HepG2 (cell line): Measurements from ENCODE around the gene MAGI1. TPM values are rescaled to one million over a fixed set of nuclear protein-coding genes. Genes with fewer than 3 reads are reported as not detected.

Source experiments
- ATAC-seq: fragments of 200-7000 bp; cut with Tn5 transposase; 3 replicates; pipeline ENCODE4 v1.9.1; 2020; ENCODE audit warnings: mild to moderate bottlenecking, moderate library complexity
- BruUV-seq: library from RNA; stranded (reverse); fragments of 400-500 nt; replicated peaks from 2 replicates; lab custom pipeline; 2021; lab: Mats Ljungman, UMichigan
- CTCF ChIA-PET: fragments of 300-600 bp; formaldehyde crosslinking; extraction: SDS; loops from one replicate; lab custom pipeline; 2021; ENCODE audit warnings: low total read pairs, inconsistent platforms, low intra/inter-chr PET ratio; lab: Yijun Ruan, JAX
- POLR2A ChIA-PET: fragments of 350-600 bp; sonication (Branson Sonifier 250); formaldehyde crosslinking; loops from one replicate; lab custom pipeline; 2020; ENCODE audit warnings: antibody characterized with exemption, inconsistent platforms; lab: Yijun Ruan, JAX
- DNase-seq: peaks from one replicate; pipeline ENCODE4 v3.0.0-alpha.2; 2015; ENCODE audit warnings: low spot score
- FAIRE-seq: peaks from 3 replicates; lab custom pipeline; 2011; peaks lifted over from hg19 to GRCh38; lab: Jason Lieb, UNC
- H2AFZ ChIP-seq: one replicate; pipeline ENCODE4 v1.6.1; 2011; ENCODE audit warnings: low read length, inconsistent platforms
- H3K27ac ChIP-seq: fragments of 300-600 bp; 3 replicates; pipeline ENCODE4 v1.8.0; 2011; ENCODE audit warnings: mixed run types, mild to moderate bottlenecking, mixed read lengths, low read length, inconsistent platforms; ENCODE audit not compliant: insufficient read depth; ENCODE audit errors: extremely low read length
- H3K27me3 ChIP-seq, 2 experiments: fragments of 200-600 bp in 1 of 2; 2 replicates in 1 of 2; 3 replicates in 1 of 2; pipeline versions ENCODE4 v1.6.0 to v1.8.0; 2011; ENCODE audit warnings: low read length in 2 of 2, mild to moderate bottlenecking in 2 of 2, moderate library complexity in 2 of 2, inconsistent platforms in 1 of 2; ENCODE audit not compliant: insufficient read depth in 2 of 2, control insufficient read depth in 1 of 2
- H3K36me3 ChIP-seq, 2 experiments: fragments of 200-600 bp in 1 of 2; replicated peaks in 1 of 2; 2 replicates in 1 of 2; 3 replicates in 1 of 2; pipeline versions ENCODE4 v1.5.1 to v1.8.0; 2011; ENCODE audit warnings: low read length in 2 of 2, inconsistent platforms in 1 of 2; ENCODE audit not compliant: insufficient read depth in 2 of 2, control insufficient read depth in 1 of 2
- H3K4me1 ChIP-seq: 2 replicates; pipeline ENCODE4 v1.5.1; 2012; ENCODE audit warnings: low read length, inconsistent platforms; ENCODE audit not compliant: insufficient read depth
- H3K4me2 ChIP-seq: 2 replicates; pipeline ENCODE4 v1.6.0; 2011; ENCODE audit warnings: low read depth, low read length, inconsistent platforms
- H3K4me3 ChIP-seq, 3 experiments: fragments of 200-600 bp in 1 of 3; sonication (generic), shearing (Covaris generic) in 1 of 3; replicated peaks in 1 of 3; 2 replicates each; pipeline ENCODE4 v1.5.1; 2011 to 2016; ENCODE audit warnings: low read length in 3 of 3, inconsistent platforms in 2 of 3, low read depth in 2 of 3, mild to moderate bottlenecking in 2 of 3, control low read depth in 1 of 3, mixed read lengths in 1 of 3; ENCODE audit not compliant: insufficient read depth in 1 of 3
- H3K79me2 ChIP-seq: one replicate; pipeline ENCODE4 v1.6.1; 2011; ENCODE audit warnings: low read length, inconsistent platforms; ENCODE audit not compliant: insufficient read depth
- H3K9ac ChIP-seq: 2 replicates; pipeline ENCODE4 v1.6.0; 2011; ENCODE audit warnings: mild to moderate bottlenecking, low read depth, low read length, inconsistent platforms; ENCODE audit not compliant: insufficient read depth
- H3K9me3 ChIP-seq: 2 replicates; pipeline ENCODE4 v1.5.1; 2012; ENCODE audit warnings: mild to moderate bottlenecking, low read length
- H4K20me1 ChIP-seq: 2 replicates; pipeline ENCODE4 v1.6.0; 2011; ENCODE audit warnings: inconsistent platforms, mild to moderate bottlenecking, low read length, moderate library complexity; ENCODE audit not compliant: insufficient read depth
- DNMT3B ChIP-seq: conservative IDR thresholded peaks from 2 replicates; pipeline ENCODE4 v1.6.1; 2016; ENCODE audit warnings: missing biosample characterization, control low read depth
- ETV5 ChIP-seq: IDR thresholded peaks from 2 replicates; pipeline ENCODE4 v1.6.1; 2018; ENCODE audit warnings: missing biosample characterization, missing genetic modification reagents, inconsistent platforms, borderline replicate concordance
- FIP1L1 ChIP-seq: fragments of 200-400 bp; formaldehyde crosslinking; IDR thresholded peaks from 2 replicates; pipeline ENCODE4 v1.6.1; 2018; ENCODE audit warnings: low read depth, mild to moderate bottlenecking, low read length, moderate library complexity, borderline replicate concordance; ENCODE audit not compliant: insufficient read depth
- HOXA5 ChIP-seq: sonication (generic); formaldehyde crosslinking; IDR thresholded peaks from 2 replicates; pipeline ENCODE4 v1.4.0; 2020; ENCODE audit warnings: missing genetic modification reagents
- MXI1 ChIP-seq: IDR thresholded peaks from 3 replicates; pipeline ENCODE4 v1.6.1; 2012; ENCODE audit warnings: low read depth, low read length, inconsistent platforms, borderline replicate concordance
- NFIC ChIP-seq: IDR thresholded peaks from 2 replicates; pipeline ENCODE4 v1.6.1; 2012; ENCODE audit warnings: mild to moderate bottlenecking, low read length, inconsistent platforms
- RARG ChIP-seq: sonication (generic); formaldehyde crosslinking; IDR thresholded peaks from 2 replicates; pipeline ENCODE4 v1.4.0; 2020; ENCODE audit warnings: low read depth, mild to moderate bottlenecking, missing genetic modification reagents
- RFXANK ChIP-seq: IDR thresholded peaks from 2 replicates; pipeline ENCODE4 v1.6.1; 2016
- SATB2 ChIP-seq: sonication (generic); formaldehyde crosslinking; IDR thresholded peaks from 2 replicates; pipeline ENCODE4 v1.5.0; 2020; ENCODE audit warnings: missing genetic modification reagents
- SMAD3 ChIP-seq: sonication (generic); formaldehyde crosslinking; IDR thresholded peaks from 2 replicates; pipeline ENCODE4 v1.4.0; 2020; ENCODE audit warnings: missing genetic modification reagents
- U2AF2 ChIP-seq: fragments of 200-400 bp; formaldehyde crosslinking; IDR thresholded peaks from 2 replicates; pipeline ENCODE4 v1.6.1; 2017; ENCODE audit warnings: low read depth, mild to moderate bottlenecking, low read length
- ZNF143 ChIP-seq: sonication (generic); formaldehyde crosslinking; IDR thresholded peaks from 2 replicates; pipeline ENCODE4 v1.4.0; 2020; ENCODE audit warnings: missing genetic modification reagents
- ZNF160 ChIP-seq: sonication (generic); formaldehyde crosslinking; IDR thresholded peaks from 2 replicates; pipeline ENCODE4 v1.8.0; 2022; ENCODE audit warnings: mild to moderate bottlenecking, inconsistent platforms, missing genetic modification reagents
- ZNF20 ChIP-seq: sonication (generic); formaldehyde crosslinking; IDR thresholded peaks from 2 replicates; pipeline ENCODE4 v1.4.0; 2020; ENCODE audit warnings: mild to moderate bottlenecking, moderate library complexity, missing genetic modification reagents
- ZNF256 ChIP-seq: sonication (generic); formaldehyde crosslinking; conservative IDR thresholded peaks from 2 replicates; pipeline ENCODE4 v1.4.0; 2020; ENCODE audit warnings: missing genetic modification reagents
- ZNF557 ChIP-seq: sonication (generic); formaldehyde crosslinking; IDR thresholded peaks from 2 replicates; pipeline ENCODE4 v1.4.0; 2020; ENCODE audit warnings: missing genetic modification reagents
- ZNF567 ChIP-seq: sonication (generic); formaldehyde crosslinking; IDR thresholded peaks from 2 replicates; pipeline ENCODE4 v1.8.1; 2023; ENCODE audit warnings: mild to moderate bottlenecking, missing genetic modification reagents, borderline replicate concordance
- ZNF644 ChIP-seq: IDR thresholded peaks from 2 replicates; pipeline ENCODE4 v1.6.1; 2016; ENCODE audit warnings: low read depth
- ZNF746 ChIP-seq: sonication (generic); formaldehyde crosslinking; IDR thresholded peaks from 2 replicates; pipeline ENCODE4 v1.8.0; 2022; ENCODE audit warnings: mild to moderate bottlenecking, missing genetic modification reagents
- ZNF747 ChIP-seq: sonication (generic); formaldehyde crosslinking; IDR thresholded peaks from 2 replicates; pipeline ENCODE4 v1.8.1; 2023; ENCODE audit warnings: missing genetic modification reagents, mild to moderate bottlenecking, borderline replicate concordance
- ZNF83 ChIP-seq: sonication (generic); formaldehyde crosslinking; IDR thresholded peaks from 2 replicates; pipeline ENCODE4 v1.4.0; 2020; ENCODE audit warnings: missing genetic modification reagents, mild to moderate bottlenecking, borderline replicate concordance
- ZSCAN30 ChIP-seq: sonication (generic); formaldehyde crosslinking; IDR thresholded peaks from 2 replicates; pipeline ENCODE4 v1.5.0; 2020; ENCODE audit warnings: mild to moderate bottlenecking, missing genetic modification reagents
- WGBS: methylation state at CpG from one replicate; pipeline ENCODE4 v1.1.6; 2017; ENCODE audit warnings: low lambda C conversion rate; 5-methylcytosine and 5-hydroxymethylcytosine counted together
- in situ Hi-C: cut with HindIII; loops from 2 replicates; pipeline ENCODE4 v1.10.0; 2017; ENCODE audit warnings: low pct_unique_long_range_greater_than_20kb; ENCODE audit not compliant: extremely low pct_ligation_motif_present
- intact Hi-C: fragments of 100-400 bp; cut with micrococcal nuclease; formaldehyde crosslinking; loops from one replicate; pipeline ENCODE4 v1.10.0; 2022; ENCODE audit not compliant: unreplicated experiment
- polyA plus RNA-seq, 8 experiments: library from polyadenylated mRNA; depleted of rRNA in 3 of 8; stranded (reverse) in 7 of 8; unstranded in 1 of 8; fragments of >200 nt; fragmentation: Illumina TruSeq in 4 of 8; extraction: Trizol in 4 of 8; gene quantifications; 2 replicates each; pipeline versions ENCODE4 v1.2.1 to v1.2.3, GENCODE V29; 2011 to 2016; ENCODE audit warnings: low read depth in 4 of 8, missing spikeins in 1 of 8, mixed read lengths in 1 of 8; ENCODE audit not compliant: insufficient read depth in 1 of 8
- total RNA-seq, 5 experiments: library from RNA; depleted of rRNA; stranded (reverse); fragments of >200 nt; fragmentation: Illumina TruSeq; extraction: Trizol; gene quantifications; 2 replicates each; pipeline ENCODE4 v1.2.3, GENCODE V29; 2016; ENCODE audit warnings: low read depth in 1 of 5
- TF ChIP-seq, protein P1 (sequence below): IDR thresholded peaks from 2 replicates; pipeline ENCODE4 v1.6.1; 2016; ENCODE audit warnings: low read depth, borderline replicate concordance

Gene MAGI1
- total and polyA plus RNA-seq, 2 of the 13 experiments (the other 11 are each of a cell fraction or from before 2014, with no cell fraction given) = 22.2 to 26.0 TPM

DNA sequence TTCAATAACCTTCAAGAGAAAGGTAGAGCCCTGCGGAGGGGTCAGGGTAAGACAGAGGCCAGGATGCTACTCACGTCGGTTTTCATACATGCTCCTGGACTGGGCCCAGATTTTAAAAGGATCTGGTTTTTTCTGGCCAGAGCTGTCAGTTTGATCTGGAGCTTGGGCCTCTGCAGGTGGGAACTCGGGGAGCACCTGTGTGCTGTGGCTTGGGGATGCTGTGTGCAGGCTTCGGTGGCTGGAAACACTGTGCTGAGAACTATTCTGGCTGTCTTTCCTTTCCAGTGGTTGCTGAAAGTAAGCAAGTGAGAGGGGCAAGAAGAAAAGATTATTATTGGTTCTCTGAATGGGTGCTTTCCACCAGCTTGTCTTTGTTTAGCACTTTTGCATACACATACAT, 647.6 kb downstream of the MAGI1 start:
- FAIRE-seq = no peak

DNA sequence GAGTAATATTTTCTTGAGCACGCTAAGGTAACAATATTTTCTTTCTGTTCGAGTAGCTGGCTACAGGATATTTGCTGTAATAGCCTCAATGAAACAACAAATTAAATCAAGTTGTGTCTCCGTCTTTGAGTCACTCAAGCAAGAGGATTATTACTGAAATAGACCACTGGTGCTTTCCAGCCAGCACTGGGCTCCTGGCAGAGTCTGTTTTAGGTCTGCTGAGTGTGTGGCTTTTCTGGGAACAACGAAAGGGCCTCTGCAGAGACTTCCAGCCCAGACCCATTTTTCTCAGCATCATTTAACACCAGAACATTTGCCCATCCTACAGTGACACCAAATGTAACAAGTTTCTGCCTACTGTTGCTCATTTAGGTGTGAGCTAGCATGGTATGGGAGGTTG, 652.9 kb downstream of the MAGI1 start:
- no peak for FAIRE-seq

More for the DNA sequence above, 647.6 kb downstream of the MAGI1 start:
- WGBS = 100% methylated on average over 3 of the region's 5 CpGs
- no peak overlapping the region for H3K4me2 ChIP-seq
- in situ Hi-C loops (no loop called here), intact Hi-C loops (no loop called here)
- ATAC-seq (no peak), DNase-seq (no peak)
- ChIA-PET POLR2A (no interaction called here), CTCF (no interaction called here)
- no peak overlapping the region for H3K4me3 ChIP-seq
- H3K4me1 ChIP-seq = no peaks in the 10 kb centered on the region
- H3K9ac ChIP-seq = no peak overlapping the region
- H3K27ac ChIP-seq = no peak overlapping the region
- no peaks in the 10 kb centered on the region for H3K27me3 ChIP-seq
- no peak overlapping the region for H2AFZ ChIP-seq
- no peaks in the 10 kb centered on the region for H3K79me2 ChIP-seq
- no peaks in the 10 kb centered on the region for H3K9me3 ChIP-seq
- BruUV-seq = no TSS peak
- H4K20me1 ChIP-seq = no peaks in the 10 kb centered on the region
- no peak for TF ChIP-seq MXI1
- TF ChIP-seq ZNF83 (CRISPR knock-in tag) = no peak
- no peak for TF ChIP-seq ZSCAN30 (CRISPR knock-in tag)
- no peak for TF ChIP-seq ZNF256 (CRISPR knock-in tag)
- TF ChIP-seq ZNF20 (CRISPR knock-in tag) = no peak
- no peak for TF ChIP-seq SATB2 (CRISPR knock-in tag)
- TF ChIP-seq, protein P1, sequence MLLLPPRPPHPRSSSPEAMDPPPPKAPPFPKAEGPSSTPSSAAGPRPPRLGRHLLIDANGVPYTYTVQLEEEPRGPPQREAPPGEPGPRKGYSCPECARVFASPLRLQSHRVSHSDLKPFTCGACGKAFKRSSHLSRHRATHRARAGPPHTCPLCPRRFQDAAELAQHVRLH (CRISPR knock-in tag) = no peak
- TF ChIP-seq NFIC = no peak
- no peak for TF ChIP-seq RFXANK (CRISPR knock-in tag)
- no peak for TF ChIP-seq DNMT3B (CRISPR knock-in tag)
- no peak for TF ChIP-seq ZNF143 (CRISPR knock-in tag)
- TF ChIP-seq ETV5 (CRISPR knock-in tag) = no peak
- no peak for TF ChIP-seq SMAD3 (CRISPR knock-in tag)
- no peak for TF ChIP-seq FIP1L1
- no peak for TF ChIP-seq ZNF644 (CRISPR knock-in tag)
- TF ChIP-seq ZNF747 (CRISPR knock-in tag) = no peak
- no peak for TF ChIP-seq RARG (CRISPR knock-in tag)
- H3K36me3 ChIP-seq = peaks cover 13 to 20% of the 10 kb centered on the region in 2 experiments

More for the DNA sequence above, 652.9 kb downstream of the MAGI1 start:
- no TSS peak for BruUV-seq
- Histone ChIP-seq H4K20me1 (no peaks in the 10 kb centered on the region), H2AFZ (no peak overlapping the region)
- TF ChIP-seq ZNF160 (CRISPR knock-in tag) (no peak), ZNF557 (CRISPR knock-in tag) (no peak), HOXA5 (CRISPR knock-in tag) (no peak), U2AF2 (no peak), ZNF746 (CRISPR knock-in tag) (no peak), ZNF567 (no peak)
- TF ChIP-seq, all 625 proteins: peak for 0
- ATAC-seq = no peak
- ChIA-PET CTCF (no interaction called here), POLR2A (no interaction called here)
- Histone ChIP-seq H3K79me2 (no peaks in the 10 kb centered on the region), H3K9ac (no peak overlapping the region), H3K4me1 (no peaks in the 10 kb centered on the region), H3K4me3 (no peak overlapping the region), H3K27ac (no peak overlapping the region), H3K4me2 (no peak overlapping the region), H3K9me3 (no peaks in the 10 kb centered on the region), H3K27me3 (no peaks in the 10 kb centered on the region), H3K36me3 (peaks cover 19 to 52% of the 10 kb centered on the region in 2 experiments)
- DNase-seq = no peak
- in situ Hi-C loops (no loop called here), intact Hi-C loops (no loop called here)
- 95% methylated on average over 4 of the region's 4 CpGs for WGBS
